Natural killer cell (primary cell): ENCODE measurements around the gene CORO2B. TPM values are rescaled to one million over a fixed set of nuclear protein-coding genes. Genes with fewer than 3 reads are reported as not detected.

Source experiments
- ATAC-seq, 3 donors: fragments of 150-1000 bp in 2 of 3; fragments of 200-7000 bp in 1 of 3; cut with Tn5 transposase; 1 replicate in 1 of 3; 2 replicates in 2 of 3; pipeline ENCODE4 v1.10.0; 2021; ENCODE audit warnings: mild to moderate bottlenecking in 2 of 3, moderate library complexity in 2 of 3
- DNase-seq, 2 donors: peaks; one replicate each; pipeline versions ENCODE4 v3.0.0 to v3.0.0-alpha.2; 2013 to 2021; ENCODE audit warnings: mixed read lengths in 1 of 2
- H3K27ac ChIP-seq: one replicate; pipeline ENCODE4 v1.5.1; 2013; ENCODE audit warnings: mild to moderate bottlenecking, low read length
- H3K27me3 ChIP-seq: one replicate; pipeline ENCODE4 v1.6.1; 2013; ENCODE audit warnings: low read length; ENCODE audit not compliant: control insufficient read depth, insufficient read depth
- H3K36me3 ChIP-seq: one replicate; pipeline ENCODE4 v1.6.1; 2013; ENCODE audit warnings: low read length; ENCODE audit not compliant: control insufficient read depth, insufficient read depth
- H3K4me1 ChIP-seq: one replicate; pipeline ENCODE4 v1.6.1; 2013; ENCODE audit warnings: low read length; ENCODE audit not compliant: control insufficient read depth, insufficient read depth
- H3K4me3 ChIP-seq: one replicate; pipeline ENCODE4 v1.5.1; 2013; ENCODE audit warnings: low read length
- H3K9me3 ChIP-seq: one replicate; pipeline ENCODE4 v1.6.1; 2013; ENCODE audit warnings: low read length; ENCODE audit not compliant: control insufficient read depth, insufficient read depth
- H3K27ac Mint-ChIP-seq, 2 donors: one replicate each; pipeline ENCODE4 v1.8.0; 2022; ENCODE audit warnings: mild to moderate bottlenecking in 2 of 2, mixed read lengths in 2 of 2, moderate library complexity in 1 of 2
- H3K27me3 Mint-ChIP-seq, 2 donors: one replicate each; pipeline ENCODE4 v1.8.0; 2022; ENCODE audit warnings: low read depth in 2 of 2, mixed read lengths in 2 of 2
- H3K36me3 Mint-ChIP-seq: one replicate; pipeline ENCODE4 v1.8.0; 2022; ENCODE audit warnings: mixed read lengths
- H3K4me1 Mint-ChIP-seq, 2 donors: one replicate each; pipeline ENCODE4 v1.8.0; 2022; ENCODE audit warnings: mixed read lengths in 2 of 2
- H3K4me3 Mint-ChIP-seq: one replicate; pipeline ENCODE4 v1.8.0; 2022; ENCODE audit warnings: mild to moderate bottlenecking, moderate library complexity, mixed read lengths
- H3K9me3 Mint-ChIP-seq, 2 donors: one replicate each; pipeline ENCODE4 v1.8.0; 2022; ENCODE audit warnings: mixed read lengths in 2 of 2
- WGBS: methylation state at CpG from one replicate; pipeline ENCODE4 v1.1.7; 2013; ENCODE audit warnings: missing lambda C conversion rate; ENCODE audit not compliant: insufficient coverage; 5-methylcytosine and 5-hydroxymethylcytosine counted together
- intact Hi-C: fragments of 100-400 bp; cut with micrococcal nuclease; formaldehyde crosslinking; loops from one replicate; pipeline ENCODE4 v1.14.2; 2022
- total RNA-seq, 4 donors: library from RNA; stranded (reverse); fragments of 120-200 nt in 1 of 4; gene quantifications; one replicate each; pipeline versions ENCODE4 v1.2.3 to v1.2.4, GENCODE V29; 2013 to 2022
- TF ChIP-seq, protein P1 (sequence below): fragments of 200-600 bp; IDR thresholded peaks from one replicate; pipeline ENCODE4 v1.8.0; 2022; ENCODE audit warnings: antibody characterized with exemption

The CORO2B gene
- total RNA-seq, 3 donors from 2014 or later (not counting 1 experiment from before 2014, with no cell fraction given): 0.13 TPM; not detected in 2

DNA sequence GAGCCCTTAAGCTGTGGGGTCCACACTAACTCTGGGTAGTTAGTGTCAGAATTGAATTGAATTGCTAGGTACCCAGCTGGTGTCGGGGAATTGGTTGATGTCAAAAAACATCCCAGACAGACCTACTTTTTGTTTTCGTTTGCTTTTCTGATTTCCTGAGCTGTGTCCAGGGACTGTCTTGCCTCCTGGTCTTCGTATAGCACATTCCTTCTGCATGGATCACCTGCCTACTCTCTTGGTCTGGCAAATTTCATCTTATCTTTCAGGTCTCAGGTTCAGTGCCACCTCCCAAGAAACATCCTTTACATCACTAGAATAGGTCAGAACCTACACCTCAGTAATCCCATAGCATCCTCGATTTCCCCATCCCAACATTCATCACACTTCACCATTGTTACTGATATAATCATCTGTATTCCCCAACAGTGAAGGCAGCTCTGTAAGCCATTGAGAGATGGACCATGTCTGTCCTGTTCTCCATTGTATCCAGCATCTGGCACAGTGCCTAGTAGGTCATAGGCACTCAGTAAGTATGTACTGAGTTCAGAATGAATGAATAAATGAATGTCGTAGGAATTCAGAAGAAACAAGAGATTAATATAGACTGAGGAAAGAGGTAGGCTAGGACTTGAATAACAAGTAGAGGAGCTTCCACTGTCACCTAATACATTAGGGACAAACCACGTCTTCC is 160.7 kb downstream of the CORO2B start:
- no peaks in the 10 kb centered on the region for H3K36me3 ChIP-seq
- H3K4me1 ChIP-seq: no peaks in the 10 kb centered on the region
- H3K9me3 ChIP-seq: no peaks in the 10 kb centered on the region
- ATAC-seq: no peak
- no peak overlapping the region for H3K4me3 ChIP-seq
- TF ChIP-seq, protein P1, sequence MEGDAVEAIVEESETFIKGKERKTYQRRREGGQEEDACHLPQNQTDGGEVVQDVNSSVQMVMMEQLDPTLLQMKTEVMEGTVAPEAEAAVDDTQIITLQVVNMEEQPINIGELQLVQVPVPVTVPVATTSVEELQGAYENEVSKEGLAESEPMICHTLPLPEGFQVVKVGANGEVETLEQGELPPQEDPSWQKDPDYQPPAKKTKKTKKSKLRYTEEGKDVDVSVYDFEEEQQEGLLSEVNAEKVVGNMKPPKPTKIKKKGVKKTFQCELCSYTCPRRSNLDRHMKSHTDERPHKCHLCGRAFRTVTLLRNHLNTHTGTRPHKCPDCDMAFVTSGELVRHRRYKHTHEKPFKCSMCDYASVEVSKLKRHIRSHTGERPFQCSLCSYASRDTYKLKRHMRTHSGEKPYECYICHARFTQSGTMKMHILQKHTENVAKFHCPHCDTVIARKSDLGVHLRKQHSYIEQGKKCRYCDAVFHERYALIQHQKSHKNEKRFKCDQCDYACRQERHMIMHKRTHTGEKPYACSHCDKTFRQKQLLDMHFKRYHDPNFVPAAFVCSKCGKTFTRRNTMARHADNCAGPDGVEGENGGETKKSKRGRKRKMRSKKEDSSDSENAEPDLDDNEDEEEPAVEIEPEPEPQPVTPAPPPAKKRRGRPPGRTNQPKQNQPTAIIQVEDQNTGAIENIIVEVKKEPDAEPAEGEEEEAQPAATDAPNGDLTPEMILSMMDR: no peak
- no peaks in the 10 kb centered on the region for H3K4me1 Mint-ChIP-seq
- no peaks in the 10 kb centered on the region for H3K9me3 Mint-ChIP-seq
- H3K4me3 Mint-ChIP-seq: no peak overlapping the region
- H3K36me3 Mint-ChIP-seq: no peaks in the 10 kb centered on the region
- intact Hi-C loops: no loop called here
- H3K27ac Mint-ChIP-seq: no peak overlapping the region
- 91% methylated on average over 6 of the region's 6 CpGs for WGBS
- H3K27ac ChIP-seq: no peak overlapping the region
- DNase-seq: no peak
- no peaks in the 10 kb centered on the region for H3K27me3 ChIP-seq
- H3K27me3 Mint-ChIP-seq: peaks cover 0 to 4% of the 10 kb centered on the region in 2 donors

DNA sequence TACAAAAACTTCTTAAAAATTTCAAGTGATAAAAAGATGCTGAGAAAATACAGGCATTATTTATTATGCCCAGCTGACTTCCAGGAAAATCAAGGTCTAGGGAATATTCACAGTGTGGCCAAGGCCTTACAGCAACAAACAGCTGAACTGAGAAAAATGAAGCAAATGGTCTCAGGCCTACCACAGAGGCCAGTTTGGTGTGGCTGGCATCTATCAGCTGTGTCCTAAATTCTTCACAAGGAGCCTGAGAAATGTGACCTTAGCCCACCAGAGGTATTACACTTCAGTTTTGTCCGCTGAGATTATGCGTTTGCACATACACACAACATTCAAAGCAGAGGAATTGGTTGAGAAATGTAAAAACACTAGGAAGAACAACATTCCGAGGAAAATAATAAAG is 164.5 kb downstream of the CORO2B start:
- Histone ChIP-seq H3K27me3 (no peaks in the 10 kb centered on the region), H3K4me3 (no peak overlapping the region), H3K27ac (no peak overlapping the region), H3K36me3 (no peaks in the 10 kb centered on the region), H3K4me1 (no peaks in the 10 kb centered on the region), H3K9me3 (no peaks in the 10 kb centered on the region)
- H3K27ac Mint-ChIP-seq: no peak overlapping the region
- intact Hi-C loops: no loop called here
- H3K27me3 Mint-ChIP-seq: peaks cover 0 to 7% of the 10 kb centered on the region in 2 donors
- WGBS: 98% methylated on average over 2 of the region's 3 CpGs
- DNase-seq: no peak
- no peaks in the 10 kb centered on the region for H3K4me1 Mint-ChIP-seq
- H3K4me3 Mint-ChIP-seq: no peak overlapping the region
- ATAC-seq: no peak
- no peaks in the 10 kb centered on the region for H3K9me3 Mint-ChIP-seq
- TF ChIP-seq, protein P1: no peak
- H3K36me3 Mint-ChIP-seq: no peaks in the 10 kb centered on the region

DNA sequence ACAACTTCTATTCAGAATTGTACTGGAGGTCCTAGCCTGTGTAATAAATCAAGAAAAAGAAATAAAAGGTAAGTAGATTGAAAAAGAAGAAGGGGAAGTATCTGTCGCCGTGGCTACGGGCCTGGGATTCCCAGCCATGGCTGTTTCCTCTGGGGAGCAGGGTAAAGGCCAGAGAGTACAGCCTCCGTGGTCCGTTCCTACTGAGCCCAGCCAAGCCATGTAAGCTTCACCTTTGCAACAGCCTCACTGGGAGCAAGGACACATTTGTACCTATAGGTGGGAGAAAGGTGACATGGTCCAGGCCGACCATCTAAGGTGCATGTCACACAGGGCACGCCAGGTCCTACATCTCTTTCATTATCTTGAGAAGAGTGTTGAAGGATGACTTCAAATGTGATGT is 170.6 kb downstream of the CORO2B start:
- Histone ChIP-seq H3K4me3 (no peak overlapping the region), H3K27me3 (no peaks in the 10 kb centered on the region), H3K27ac (no peak overlapping the region), H3K9me3 (no peaks in the 10 kb centered on the region), H3K4me1 (no peaks in the 10 kb centered on the region), H3K36me3 (no peaks in the 10 kb centered on the region)
- Mint-ChIP-seq H3K4me1 (no peaks in the 10 kb centered on the region), H3K27me3 (peaks cover 0 to 3% of the 10 kb centered on the region in 2 donors), H3K9me3 (no peaks in the 10 kb centered on the region), H3K36me3 (no peaks in the 10 kb centered on the region), H3K4me3 (no peak overlapping the region), H3K27ac (no peak overlapping the region)
- ATAC-seq (no peak), DNase-seq (no peak)
- intact Hi-C loops: no loop called here
- TF ChIP-seq, protein P1: no peak
- 85% methylated on average over 7 of the region's 7 CpGs for WGBS

DNA sequence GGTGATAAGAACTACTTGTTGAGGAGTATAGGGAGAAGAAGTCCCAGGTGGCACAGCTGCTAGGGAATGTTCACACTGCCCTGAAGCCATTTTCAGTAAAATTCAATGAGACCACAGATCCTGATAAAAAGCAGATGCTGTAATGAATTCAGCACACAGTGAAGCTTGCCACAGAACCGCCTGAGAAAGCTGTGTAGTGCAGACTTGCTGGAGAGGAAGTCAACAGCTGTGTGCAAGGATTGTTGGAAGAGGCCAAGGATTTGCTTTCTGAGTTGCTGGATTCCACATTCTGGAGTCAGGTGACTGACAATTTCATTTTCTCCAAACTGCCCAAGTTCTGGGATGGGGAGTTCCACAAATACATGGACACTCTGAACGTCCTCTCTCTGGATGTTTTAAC is 171.0 kb downstream of the CORO2B start:
- 84% methylated on average over 2 of the region's 2 CpGs for WGBS

More for the DNA sequence above, 171.0 kb downstream of the CORO2B start:
- H3K36me3 ChIP-seq: no peaks in the 10 kb centered on the region
- intact Hi-C loops: no loop called here
- Mint-ChIP-seq H3K4me3 (no peak overlapping the region), H3K4me1 (peaks cover 3% of the 10 kb centered on the region in 2 donors), H3K27ac (no peak overlapping the region), H3K36me3 (no peaks in the 10 kb centered on the region), H3K9me3 (no peaks in the 10 kb centered on the region), H3K27me3 (peaks cover 0 to 3% of the 10 kb centered on the region in 2 donors)
- no peaks in the 10 kb centered on the region for H3K27me3 ChIP-seq
- DNase-seq (no peak), ATAC-seq (no peak)
- H3K9me3 ChIP-seq: no peaks in the 10 kb centered on the region
- TF ChIP-seq, protein P1: no peak
- no peak overlapping the region for H3K27ac ChIP-seq
- H3K4me1 ChIP-seq: peaks cover under 1% of the 10 kb centered on the region
- H3K4me3 ChIP-seq: no peak overlapping the region
